Thoracic aorta (tissue), 2 donors: ENCODE measurements around the gene CDKAL1. TPM values are rescaled to one million over a fixed set of nuclear protein-coding genes. Genes with fewer than 3 reads are reported as not detected.

Source experiments
- ATAC-seq: fragments of 150-250 bp; one replicate; pipeline ENCODE4 v1.8.0; 2017; ENCODE audit warnings: low read depth; ENCODE audit not compliant: insufficient number of reproducible peaks, low FRiP score
- DNase-seq: peaks from one replicate; pipeline ENCODE4 v3.0.0-alpha.2; 2020; ENCODE audit warnings: low spot score
- H3K27ac ChIP-seq, 2 donors: fragments of 200-600 bp; sonication (generic); 1 replicate in 1 of 2; 2 replicates in 1 of 2; pipeline ENCODE4 v1.5.1; 2016; ENCODE audit warnings: mild to moderate bottlenecking in 2 of 2, moderate library complexity in 2 of 2
- H3K27me3 ChIP-seq: fragments of 200-600 bp; sonication (generic); replicated peaks from 2 replicates; pipeline ENCODE4 v1.6.0; 2016; ENCODE audit warnings: mild to moderate bottlenecking; ENCODE audit not compliant: insufficient read depth
- H3K36me3 ChIP-seq: fragments of 200-600 bp; sonication (generic); one replicate; pipeline ENCODE4 v1.5.1; 2016
- H3K4me1 ChIP-seq, 2 donors: fragments of 200-600 bp; sonication (generic); 1 replicate in 1 of 2; 2 replicates in 1 of 2; pipeline versions ENCODE4 v1.5.1 to v1.6.0; 2016; ENCODE audit warnings: low read depth in 2 of 2, mild to moderate bottlenecking in 1 of 2; ENCODE audit not compliant: control insufficient read depth in 1 of 2
- H3K4me3 ChIP-seq: fragments of 200-600 bp; sonication (generic); 2 replicates; pipeline ENCODE4 v1.5.1; 2016; ENCODE audit warnings: mild to moderate bottlenecking
- H3K9me3 ChIP-seq: fragments of 200-600 bp; sonication (generic); 2 replicates; pipeline ENCODE4 v1.5.1; 2016
- CTCF ChIP-seq: fragments of 200-600 bp; sonication (generic); IDR thresholded peaks from one replicate; pipeline ENCODE4 v1.5.1; 2019; ENCODE audit warnings: antibody characterized with exemption
- total RNA-seq, 2 donors: library from RNA; depleted of rRNA; stranded (reverse); fragments of >200 nt; gene quantifications; one replicate each; pipeline versions ENCODE4 v1.1.0 to v1.2.3, GENCODE V29; 2016

CDKAL1 gene
- total RNA-seq, 2 donors from 2014 or later: 8.5 to 14.6 TPM

DNA sequence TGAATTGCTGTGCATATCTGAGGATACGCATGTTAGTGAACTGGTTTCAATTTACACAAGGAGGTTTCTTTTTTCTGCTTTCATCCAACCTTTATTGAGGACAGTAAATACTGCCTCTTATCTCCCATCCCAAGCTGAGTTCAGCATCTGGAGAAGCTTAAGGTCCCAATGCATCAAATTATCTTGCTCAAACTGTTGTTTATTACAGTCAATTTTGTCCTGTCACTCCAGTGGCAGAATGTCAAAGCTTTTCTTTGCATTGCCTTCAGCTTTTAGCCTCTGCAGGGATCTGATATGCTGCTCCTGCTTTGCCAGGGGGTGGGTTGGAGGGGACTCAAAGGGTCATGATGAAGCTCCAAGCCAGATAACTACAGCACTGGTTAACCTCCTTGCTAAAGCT is 623.9 kb downstream of the CDKAL1 start:
- no peak for TF ChIP-seq CTCF
- H3K9me3 ChIP-seq: no peaks in the 10 kb centered on the region
- no peak overlapping the region for H3K27ac ChIP-seq
- DNase-seq (no peak), ATAC-seq (no peak)
- no peaks in the 10 kb centered on the region for H3K4me1 ChIP-seq
- no peak overlapping the region for H3K4me3 ChIP-seq
- no peaks in the 10 kb centered on the region for H3K36me3 ChIP-seq
- no peaks in the 10 kb centered on the region for H3K27me3 ChIP-seq

DNA sequence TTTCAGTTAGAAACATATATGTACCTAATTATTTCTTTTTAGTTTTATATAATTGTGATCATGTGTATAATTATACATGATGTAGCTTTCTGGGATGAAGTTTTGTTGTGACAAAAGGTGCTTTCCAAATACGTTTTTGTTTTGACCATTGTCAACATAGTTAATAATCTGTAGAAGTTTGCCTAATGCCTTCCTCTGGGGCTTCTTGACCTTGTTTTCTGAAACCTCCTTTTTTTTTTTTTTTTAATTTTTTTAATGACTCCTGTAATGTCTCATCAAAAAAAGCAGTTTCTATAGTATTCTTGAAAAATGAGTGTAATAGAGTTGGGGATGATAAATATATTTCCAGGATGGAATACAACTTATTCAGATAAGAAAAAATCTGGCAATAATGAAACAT is 624.6 kb downstream of the CDKAL1 start:
- TF ChIP-seq CTCF: no peak

DNA sequence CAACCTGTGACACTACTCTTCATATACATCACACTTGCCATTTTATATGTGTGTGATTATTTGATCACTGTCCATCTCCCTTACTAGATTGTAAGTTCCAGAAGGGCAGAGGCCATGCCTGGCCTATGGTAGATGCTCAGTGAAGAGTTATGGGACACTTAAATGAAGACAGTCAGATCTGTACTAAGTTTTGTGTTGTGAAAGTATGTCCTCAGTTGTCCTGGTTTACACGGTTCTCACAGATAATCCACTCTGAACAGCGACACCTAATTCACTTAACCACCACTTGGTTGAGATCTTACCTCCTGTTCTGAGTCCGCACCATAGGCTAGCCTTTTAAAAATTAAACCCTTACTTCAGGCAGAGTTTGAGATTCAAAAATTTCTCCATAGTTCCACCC is 625.2 kb downstream of the CDKAL1 start:
- Histone ChIP-seq H3K27me3 (no peaks in the 10 kb centered on the region), H3K27ac (no peak overlapping the region), H3K36me3 (no peaks in the 10 kb centered on the region), H3K4me1 (no peaks in the 10 kb centered on the region), H3K9me3 (no peaks in the 10 kb centered on the region), H3K4me3 (no peak overlapping the region)
- no peak for DNase-seq
- no peak for ATAC-seq
- no peak for TF ChIP-seq CTCF

More for the DNA sequence above, 624.6 kb downstream of the CDKAL1 start:
- H3K9me3 ChIP-seq: no peaks in the 10 kb centered on the region
- DNase-seq: no peak
- ATAC-seq: no peak
- H3K36me3 ChIP-seq: no peaks in the 10 kb centered on the region
- no peaks in the 10 kb centered on the region for H3K27me3 ChIP-seq
- H3K27ac ChIP-seq: no peak overlapping the region
- H3K4me3 ChIP-seq: no peak overlapping the region
- H3K4me1 ChIP-seq: no peaks in the 10 kb centered on the region

DNA sequence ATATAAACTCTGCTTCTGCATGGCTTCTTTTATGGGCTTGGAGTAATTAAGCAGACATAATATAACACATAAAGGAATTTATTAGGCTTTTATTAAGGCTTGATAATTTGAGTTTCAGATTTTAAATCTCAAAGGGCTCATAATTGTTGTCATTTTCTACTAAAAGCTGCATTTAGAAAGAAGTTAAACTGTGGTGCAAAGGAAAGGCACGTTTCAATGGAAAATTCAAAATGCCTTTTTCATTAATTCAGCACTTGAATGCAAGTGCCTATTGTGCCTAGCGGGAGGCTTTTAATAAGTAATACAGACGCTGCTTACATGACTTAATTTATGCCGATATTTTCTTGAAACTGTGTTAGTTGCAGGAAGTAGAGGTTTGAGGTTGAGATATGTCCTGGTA is 627.5 kb downstream of the CDKAL1 start:
- H3K36me3 ChIP-seq: no peaks in the 10 kb centered on the region
- no peak for ATAC-seq
- no peak for TF ChIP-seq CTCF

DNA sequence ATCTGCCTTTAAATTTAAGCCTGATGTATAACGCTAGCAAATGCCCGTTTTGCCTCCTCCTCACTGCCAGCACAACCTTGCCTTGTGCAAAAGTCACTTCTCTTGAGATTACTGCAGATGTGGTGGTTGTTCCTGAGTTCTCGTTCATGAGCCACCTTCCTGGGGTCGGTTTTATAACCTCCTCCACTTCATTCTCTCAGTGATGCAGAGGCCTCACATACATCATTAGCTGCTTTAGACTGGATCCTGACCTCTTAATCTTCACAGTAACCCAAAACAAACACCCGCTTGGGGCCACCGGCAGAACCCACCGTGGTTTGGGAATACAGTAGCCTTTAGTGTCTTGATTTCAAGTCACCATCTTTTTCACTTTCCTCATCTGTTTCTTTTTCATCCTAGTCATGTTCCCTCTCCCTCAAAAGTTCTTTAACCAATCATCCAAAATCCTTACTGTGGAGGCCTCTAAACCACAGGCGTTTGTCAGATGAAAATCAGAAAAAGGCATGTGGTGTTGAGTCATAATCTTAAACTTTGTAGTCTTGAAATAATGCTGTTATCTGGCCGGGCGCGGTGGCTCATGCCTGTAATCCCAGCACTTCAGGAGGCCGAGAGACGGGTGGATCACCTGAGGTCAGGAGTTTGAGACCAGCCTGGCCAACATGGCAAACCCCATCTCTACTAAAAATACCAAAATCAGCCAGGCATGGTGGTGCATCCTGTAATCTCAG is 629.0 kb downstream of the CDKAL1 start:
- Histone ChIP-seq H3K9me3 (no peaks in the 10 kb centered on the region), H3K36me3 (no peaks in the 10 kb centered on the region), H3K4me1 (no peaks in the 10 kb centered on the region), H3K27ac (no peak overlapping the region), H3K4me3 (no peak overlapping the region), H3K27me3 (no peaks in the 10 kb centered on the region)
- TF ChIP-seq CTCF: no peak
- DNase-seq (no peak), ATAC-seq (no peak)

More for the DNA sequence above, 627.5 kb downstream of the CDKAL1 start:
- Histone ChIP-seq H3K9me3 (no peaks in the 10 kb centered on the region), H3K27ac (no peak overlapping the region), H3K4me3 (no peak overlapping the region), H3K27me3 (no peaks in the 10 kb centered on the region), H3K4me1 (no peaks in the 10 kb centered on the region)
- no peak for DNase-seq
